Astrocyte (in vitro differentiated cells and primary cell): Measurements from ENCODE around the gene EGFR. TPM values are rescaled to one million over a fixed set of nuclear protein-coding genes. Genes with fewer than 3 reads are reported as not detected.
A peak's percentile ranks its signal among the peaks of the same experiment; 100 is the strongest.

Experiments used
- DNase-seq: peaks from one replicate; pipeline ENCODE4 v3.0.0-alpha.2; 2010; ENCODE audit warnings: low read depth
- FAIRE-seq: peaks from 2 replicates; lab custom pipeline; 2011; peaks lifted over from hg19 to GRCh38; lab: Jason Lieb, UNC
- H2AFZ ChIP-seq: 2 replicates; pipeline ENCODE4 v1.6.0; 2012; ENCODE audit warnings: low read depth, low read length, inconsistent platforms
- H3K27ac ChIP-seq: 2 replicates; pipeline ENCODE4 v1.5.1; 2011; ENCODE audit warnings: low read depth, low read length, inconsistent platforms
- H3K27me3 ChIP-seq: 2 replicates; pipeline ENCODE4 v1.6.0; 2011; ENCODE audit warnings: low read length, inconsistent platforms; ENCODE audit not compliant: insufficient read depth
- H3K36me3 ChIP-seq: 2 replicates; pipeline ENCODE4 v1.5.1; 2011; ENCODE audit warnings: low read length, inconsistent platforms; ENCODE audit not compliant: insufficient read depth
- H3K4me1 ChIP-seq: 2 replicates; pipeline ENCODE4 v1.5.1; 2011; ENCODE audit warnings: low read length, inconsistent platforms; ENCODE audit not compliant: insufficient read depth
- H3K4me2 ChIP-seq: 2 replicates; pipeline ENCODE4 v1.6.0; 2012; ENCODE audit warnings: low read length, inconsistent platforms
- H3K4me3 ChIP-seq: 2 replicates; pipeline ENCODE4 v1.5.1; 2011; ENCODE audit warnings: low read depth, mild to moderate bottlenecking, low read length, inconsistent platforms; ENCODE audit not compliant: insufficient read depth
- H3K79me2 ChIP-seq: 2 replicates; pipeline ENCODE4 v1.6.0; 2012; ENCODE audit warnings: mild to moderate bottlenecking, low read length, inconsistent platforms; ENCODE audit not compliant: insufficient read depth
- H3K9ac ChIP-seq: 2 replicates; pipeline ENCODE4 v1.6.0; 2012; ENCODE audit warnings: mild to moderate bottlenecking, low read length, inconsistent platforms
- H3K9me3 ChIP-seq: 2 replicates; pipeline ENCODE4 v1.5.1; 2012; ENCODE audit warnings: low read depth, mild to moderate bottlenecking, low read length, inconsistent platforms; ENCODE audit not compliant: insufficient read depth
- H4K20me1 ChIP-seq: 2 replicates; pipeline ENCODE4 v1.6.0; 2012; ENCODE audit warnings: low read length, inconsistent platforms; ENCODE audit not compliant: insufficient read depth
- H3K27ac Mint-ChIP-seq: one replicate; pipeline ENCODE4 v1.8.0; 2021; ENCODE audit warnings: mild to moderate bottlenecking, mixed read lengths; ENCODE audit not compliant: unreplicated experiment
- H3K27me3 Mint-ChIP-seq: one replicate; pipeline ENCODE4 v1.8.0; 2021; ENCODE audit warnings: low read depth, mixed read lengths; ENCODE audit not compliant: unreplicated experiment
- H3K36me3 Mint-ChIP-seq: one replicate; pipeline ENCODE4 v1.8.0; 2021; ENCODE audit warnings: low read depth, mixed read lengths; ENCODE audit not compliant: unreplicated experiment
- H3K4me1 Mint-ChIP-seq: one replicate; pipeline ENCODE4 v1.8.0; 2021; ENCODE audit warnings: low read depth, mixed read lengths; ENCODE audit not compliant: unreplicated experiment
- H3K4me3 Mint-ChIP-seq: one replicate; pipeline ENCODE4 v1.8.0; 2021; ENCODE audit warnings: mild to moderate bottlenecking, moderate library complexity, mixed read lengths; ENCODE audit not compliant: unreplicated experiment
- H3K9me3 Mint-ChIP-seq: one replicate; pipeline ENCODE4 v1.8.0; 2021; ENCODE audit warnings: mild to moderate bottlenecking, mixed read lengths; ENCODE audit not compliant: unreplicated experiment
- CTCF ChIP-seq: IDR thresholded peaks from 2 replicates; pipeline ENCODE4 v1.5.1; 2011; ENCODE audit warnings: low read depth, mild to moderate bottlenecking, inconsistent platforms, low read length, moderate library complexity; ENCODE audit not compliant: insufficient read depth
- EZH2 ChIP-seq: IDR thresholded peaks from 2 replicates; pipeline ENCODE4 v1.6.1; 2012; ENCODE audit warnings: mild to moderate bottlenecking, low read length, inconsistent platforms; ENCODE audit not compliant: insufficient read depth
- total RNA-seq: library from RNA; stranded (reverse); gene quantifications from 2 replicates; pipeline ENCODE4 v1.2.1, GENCODE V29; 2021

Gene EGFR
- total RNA-seq, 1 donor from 2014 or later, result 27.3 TPM

GRCh38 chr7:54995610-54996363 is 23.0 kb upstream of the EGFR start:
- peaks cover 10% of the 10 kb centered on the region for H3K4me1 Mint-ChIP-seq
- TF ChIP-seq EZH2, result no peak
- no peak for TF ChIP-seq CTCF
- Histone ChIP-seq H4K20me1 (no peaks in the 10 kb centered on the region), H3K36me3 (no peaks in the 10 kb centered on the region), H3K27ac (peak overlapping the region; percentile 49), H3K27me3 (no peaks in the 10 kb centered on the region), H3K4me1 (peaks cover 17% of the 10 kb centered on the region), H2AFZ (no peak overlapping the region), H3K79me2 (no peaks in the 10 kb centered on the region), H3K9me3 (peaks cover 5% of the 10 kb centered on the region), H3K4me3 (no peak overlapping the region), H3K9ac (no peak overlapping the region), H3K4me2 (peak overlapping the region; percentile 70)
- peaks cover 4% of the 10 kb centered on the region for H3K27me3 Mint-ChIP-seq
- FAIRE-seq, result peak; percentile 91
- no peak overlapping the region for H3K27ac Mint-ChIP-seq
- no peak overlapping the region for H3K4me3 Mint-ChIP-seq
- H3K36me3 Mint-ChIP-seq, result no peaks in the 10 kb centered on the region
- H3K9me3 Mint-ChIP-seq, result peaks cover 2% of the 10 kb centered on the region
- DNase-seq, result peak; percentile 81

- H3K27ac ChIP-seq, result peak overlapping the region; percentile 49
- H3K4me3 Mint-ChIP-seq, result no peak overlapping the region
Observed at GRCh38 chr7:54996391-54996790, 22.4 kb upstream of the EGFR start.

More at GRCh38 chr7:54996391-54996790, 22.4 kb upstream of the EGFR start:
- DNase-seq, result no peak
- Histone ChIP-seq H4K20me1 (no peaks in the 10 kb centered on the region), H3K4me3 (no peak overlapping the region), H3K79me2 (no peaks in the 10 kb centered on the region), H3K27me3 (no peaks in the 10 kb centered on the region), H3K4me1 (peaks cover 17% of the 10 kb centered on the region), H2AFZ (no peak overlapping the region), H3K4me2 (peak overlapping the region; percentile 70), H3K36me3 (no peaks in the 10 kb centered on the region), H3K9me3 (peaks cover under 1% of the 10 kb centered on the region), H3K9ac (no peak overlapping the region)
- Mint-ChIP-seq H3K27me3 (peaks cover 6% of the 10 kb centered on the region), H3K9me3 (peaks cover 2% of the 10 kb centered on the region), H3K27ac (no peak overlapping the region), H3K4me1 (peaks cover 10% of the 10 kb centered on the region), H3K36me3 (no peaks in the 10 kb centered on the region)
- no peak for TF ChIP-seq CTCF
- no peak for TF ChIP-seq EZH2
- FAIRE-seq, result no peak
